OCI-LY7 (cell line): ENCODE data around the gene FIBIN.

ENCODE experiments used
- CTCF ChIP-seq: fragments of 200-600 bp; sonication (generic); conservative IDR thresholded peaks from 2 replicates; pipeline ENCODE4 v1.5.1; 2014; ENCODE audit warnings: mild to moderate bottlenecking, antibody characterized with exemption, low read length, moderate library complexity, mixed read lengths
- EZH2phosphoT487 ChIP-seq: fragments of 200-600 bp; sonication (generic); IDR thresholded peaks from 2 replicates; pipeline ENCODE4 v1.6.1; 2018; ENCODE audit warnings: low read depth, borderline replicate concordance, mild to moderate bottlenecking, mixed run types, antibody characterized with exemption, low read length, moderate library complexity, mixed read lengths

- TF ChIP-seq CTCF: no peak
- TF ChIP-seq EZH2phosphoT487: no peak
These were observed 17.5 kb upstream of the FIBIN start for GRCh38 chr11:26976389-26976788.
